K562 (cell line): ENCODE measurements around the gene TMEM132C.

Source experiments
- CBFA2T3 ChIP-seq: fragments of 450-650 bp; IDR thresholded peaks from 2 replicates; pipeline ENCODE4 v1.6.1; 2017
- CTBP1 ChIP-seq: fragments of 450-650 bp; IDR thresholded peaks from 2 replicates; pipeline ENCODE4 v1.6.1; 2016; ENCODE audit warnings: borderline replicate concordance
- CTCF ChIP-seq, 3 experiments: IDR thresholded peaks in 2 of 3; conservative IDR thresholded peaks in 1 of 3; 2 replicates each; pipeline ENCODE4 v1.5.1; 2011 to 2012; ENCODE audit warnings: low read length in 3 of 3, mild to moderate bottlenecking in 3 of 3, control low read depth in 2 of 3, improper control_type of control experiment in 1 of 3, inconsistent platforms in 1 of 3, low read depth in 1 of 3, mixed read lengths in 1 of 3, moderate library complexity in 1 of 3; ENCODE audit not compliant: insufficient read depth in 2 of 3
- FIP1L1 ChIP-seq: fragments of 200-400 bp; formaldehyde crosslinking; IDR thresholded peaks from 2 replicates; pipeline ENCODE4 v1.6.1; 2018; ENCODE audit warnings: mild to moderate bottlenecking, low read depth, low read length; ENCODE audit not compliant: poor library complexity, severe bottlenecking
- FOXA3 ChIP-seq, 2 experiments: fragments of 450-650 bp in 1 of 2; sonication (generic) in 1 of 2; formaldehyde crosslinking; IDR thresholded peaks in 1 of 2; conservative IDR thresholded peaks in 1 of 2; 2 replicates each; pipeline versions ENCODE4 v1.4.0 to v1.8.0; 2020 to 2022; ENCODE audit warnings: mild to moderate bottlenecking in 2 of 2, missing genetic modification reagents in 1 of 2
- GATAD2B ChIP-seq: fragments of 450-650 bp; IDR thresholded peaks from 2 replicates; pipeline ENCODE4 v1.6.1; 2017; ENCODE audit warnings: mild to moderate bottlenecking, borderline replicate concordance
- GTF2F1 ChIP-seq: IDR thresholded peaks from 2 replicates; pipeline ENCODE4 v1.6.1; 2011; ENCODE audit warnings: low read depth, low read length, improper control_type of control experiment
- KAT8 ChIP-seq: fragments of 450-650 bp; IDR thresholded peaks from 2 replicates; pipeline ENCODE4 v1.6.1; 2016; ENCODE audit warnings: low read depth, mild to moderate bottlenecking
- MAFK ChIP-seq: IDR thresholded peaks from 2 replicates; pipeline ENCODE4 v1.6.1; 2011; ENCODE audit warnings: low read length, improper control_type of control experiment
- RAD21 ChIP-seq, 2 experiments: fragments of 250-450 bp in 1 of 2; fragments of 450-650 bp in 1 of 2; sonication (Bioruptor Pico) in 1 of 2; formaldehyde crosslinking in 1 of 2; IDR thresholded peaks in 1 of 2; conservative IDR thresholded peaks in 1 of 2; 2 replicates each; pipeline versions ENCODE4 v1.4.0 to v1.8.0; 2020 to 2022; ENCODE audit warnings: mild to moderate bottlenecking in 2 of 2, moderate library complexity in 1 of 2
- TBP ChIP-seq: optimal IDR thresholded peaks from 2 replicates; pipeline ENCODE3; 2011; ENCODE audit warnings: low read depth, low read length, improper control_type of control experiment
- TEAD4 ChIP-seq, 2 experiments: sonication (generic) in 1 of 2; formaldehyde crosslinking in 1 of 2; IDR thresholded peaks; 2 replicates each; pipeline versions ENCODE4 v1.6.1 to v1.8.0; 2012 to 2022; ENCODE audit warnings: borderline replicate concordance in 1 of 2, inconsistent platforms in 1 of 2, low read length in 1 of 2, mild to moderate bottlenecking in 1 of 2, missing genetic modification reagents in 1 of 2
- U2AF2 ChIP-seq: fragments of 200-400 bp; formaldehyde crosslinking; optimal IDR thresholded peaks from 2 replicates; pipeline ENCODE3; 2017; ENCODE audit warnings: low read depth, mild to moderate bottlenecking, low read length

- TF ChIP-seq MAFK = no peak
- no peak for TF ChIP-seq FOXA3 (CRISPR knock-in tag; conservative IDR thresholded peaks at IDR 0.05 in 1 of 2, IDR thresholded peaks at IDR 0.05 in 1 of 2)
- TF ChIP-seq CTBP1 = no peak
- no peak for TF ChIP-seq KAT8
- no peak for TF ChIP-seq TEAD4 (IDR thresholded peaks at IDR 0.05; ENCODE audit: low read length)
- no peak for TF ChIP-seq TEAD4 (CRISPR knock-in tag; IDR thresholded peaks at IDR 0.05; ENCODE audit: borderline replicate concordance)
- TF ChIP-seq GATAD2B = no peak
- no peak for TF ChIP-seq U2AF2
- no peak for TF ChIP-seq TBP
- no peak for TF ChIP-seq CTCF (IDR thresholded peaks at IDR 0.05 in 2 of 3, conservative IDR thresholded peaks at IDR 0.05 in 1 of 3; ENCODE audit: insufficient read depth in 2 of 3, low read depth in 1 of 3, low read length in 3 of 3)
- TF ChIP-seq GTF2F1 = no peak
- no peak for TF ChIP-seq CBFA2T3
- no peak for TF ChIP-seq FIP1L1
- TF ChIP-seq RAD21 (CRISPR knock-in tag; conservative IDR thresholded peaks at IDR 0.05 in 1 of 2, IDR thresholded peaks at IDR 0.05 in 1 of 2) = no peak
These were observed 395.1 kb downstream of the TMEM132C start for GRCh38 chr12:128662101-128662500.
